KOPT-K1 (cell line): ENCODE data around the gene DOCK11.
"Not testable (repeated sequence)": the region's sequence is repeated elsewhere in the genome, so short reads cannot be mapped to it uniquely, and the experiment has no call there.

Experiments used
- H3K27ac ChIP-seq: fragments of 200-600 bp; sonication (generic); 2 replicates; pipeline ENCODE4 v1.5.1; 2016; ENCODE audit warnings: antibody characterized with exemption, mild to moderate bottlenecking, low read depth, low read length; ENCODE audit not compliant: poor library complexity, severe bottlenecking
- H3K36me3 ChIP-seq: fragments of 200-600 bp; sonication (generic); 2 replicates; pipeline ENCODE4 v1.5.1; 2017; ENCODE audit warnings: antibody characterized with exemption, mild to moderate bottlenecking, low read length, moderate library complexity; ENCODE audit not compliant: insufficient read depth
- H3K9me3 ChIP-seq: fragments of 200-600 bp; sonication (generic); 2 replicates; pipeline ENCODE4 v1.5.1; 2017; ENCODE audit warnings: antibody characterized with exemption, low read length, mild to moderate bottlenecking; ENCODE audit not compliant: insufficient read depth, poor library complexity, severe bottlenecking

The DOCK11 gene

DNA sequence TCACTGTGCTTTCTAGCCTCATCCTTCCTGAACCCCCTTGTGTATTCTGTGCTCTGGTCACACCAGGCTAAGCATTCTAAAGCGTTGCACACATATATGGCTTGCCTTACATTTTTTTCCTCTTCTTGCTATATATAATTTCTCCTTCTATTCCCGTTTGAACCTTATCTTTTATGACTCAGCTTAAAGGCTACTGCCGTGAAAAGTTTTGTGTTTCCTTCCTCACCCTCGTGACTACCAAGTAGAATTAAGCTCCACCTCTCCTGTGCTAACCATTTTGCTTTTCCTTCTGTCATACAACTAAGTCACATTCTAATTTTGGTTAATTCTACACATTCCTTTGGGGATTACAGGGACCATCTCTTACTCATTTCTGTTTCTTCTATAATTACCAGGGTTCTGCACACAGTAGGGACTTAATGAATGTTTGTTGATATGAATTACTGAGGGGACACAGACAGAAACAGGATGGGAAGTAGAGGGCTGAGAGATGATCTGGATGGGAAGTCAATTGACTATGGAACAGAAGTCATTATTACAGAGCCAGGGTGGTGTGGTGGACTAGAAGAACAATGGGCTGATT is 67.1 kb downstream of the DOCK11 start:
- H3K36me3 ChIP-seq = peaks cover 16% of the 10 kb centered on the region; the same call in 1 of the 2 replicates
- no peak overlapping the region for H3K27ac ChIP-seq
- no peaks in the 10 kb centered on the region for H3K9me3 ChIP-seq

DNA sequence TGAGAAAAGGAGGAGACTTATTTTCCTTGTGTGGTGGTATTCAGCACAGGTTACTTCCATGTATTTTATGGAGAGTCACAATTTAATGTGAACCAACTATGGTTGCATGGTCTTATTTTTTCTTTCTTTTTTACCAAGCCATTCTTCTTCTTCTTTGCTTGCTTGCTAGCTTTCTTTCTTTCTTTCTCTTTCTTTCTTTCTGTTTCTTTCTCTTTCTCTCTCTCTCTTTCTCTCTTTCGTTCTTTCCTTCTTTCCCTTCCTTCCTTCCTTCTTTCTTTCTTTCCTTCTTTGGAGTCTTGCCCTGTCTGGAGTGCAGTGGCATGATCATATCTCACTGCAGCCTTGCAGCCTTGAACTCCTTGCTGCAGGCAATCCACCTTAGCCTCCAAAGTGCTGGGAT is 68.9 kb downstream of the DOCK11 start:
- Histone ChIP-seq H3K27ac (no peak overlapping the region), H3K36me3 (peaks cover 16% of the 10 kb centered on the region; the same call in 1 of the 2 replicates), H3K9me3 (no peaks in the 10 kb centered on the region)

DNA sequence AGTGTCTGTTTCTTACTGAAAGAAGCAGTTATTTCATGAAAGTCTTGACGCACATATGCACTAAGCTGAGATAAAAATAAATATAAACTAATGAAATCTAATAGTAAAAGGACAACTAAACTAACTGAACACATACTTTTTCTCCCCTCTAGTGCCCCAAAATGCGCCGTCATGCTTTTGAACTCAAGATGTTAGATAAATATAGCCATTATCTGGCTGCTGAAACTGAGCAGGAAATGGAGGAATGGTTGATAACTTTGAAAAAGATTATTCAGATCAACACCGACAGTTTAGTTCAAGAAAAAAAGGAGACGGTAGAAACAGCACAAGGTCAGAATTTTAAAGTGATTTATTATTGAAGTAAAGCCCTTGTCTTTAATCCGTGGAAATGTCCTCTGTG is 70.2 kb downstream of the DOCK11 start:
- Histone ChIP-seq H3K9me3 (no peaks in the 10 kb centered on the region), H3K27ac (no peak overlapping the region), H3K36me3 (peaks cover 27% of the 10 kb centered on the region; the same call in 1 of the 2 replicates)

DNA sequence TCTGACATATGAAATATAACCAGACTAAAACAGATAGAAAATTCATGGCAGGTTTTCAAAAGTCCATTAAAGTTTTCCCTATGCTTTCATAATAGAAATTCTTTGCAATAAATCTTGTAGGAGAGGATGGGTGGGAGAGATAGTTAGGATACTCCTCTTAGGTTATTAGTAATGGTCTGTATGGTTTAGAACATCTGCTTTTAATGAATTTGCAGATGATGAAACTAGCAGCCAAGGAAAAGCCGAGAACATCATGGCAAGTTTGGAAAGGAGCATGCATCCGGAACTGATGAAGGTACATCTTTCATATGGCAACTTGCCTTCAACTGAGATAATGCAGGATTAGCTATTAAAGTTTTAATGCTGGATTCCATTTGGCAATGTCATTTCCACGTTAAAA is 70.7 kb downstream of the DOCK11 start:
- Histone ChIP-seq H3K27ac (no peak overlapping the region), H3K36me3 (peaks cover 31% of the 10 kb centered on the region; the same call in 1 of the 2 replicates)

DNA sequence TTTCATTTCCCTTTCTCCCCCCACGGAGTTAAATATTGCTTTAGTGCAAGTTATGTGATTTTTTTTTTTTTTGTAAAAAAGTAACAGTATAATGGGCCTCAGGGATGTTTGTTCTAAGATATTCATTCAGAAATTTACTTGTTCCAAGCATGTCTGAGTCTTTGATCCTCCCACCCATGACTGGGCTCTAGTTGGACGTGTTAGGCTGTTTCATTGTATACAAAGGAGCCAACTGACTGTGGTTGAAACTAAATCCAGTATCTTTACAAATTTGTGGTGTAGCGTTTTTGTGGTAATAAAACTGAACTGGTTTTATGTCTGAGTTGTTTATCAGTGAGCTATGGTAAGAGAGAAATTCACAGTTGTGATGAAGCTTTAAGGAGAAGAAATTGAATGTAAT is 74.1 kb downstream of the DOCK11 start:
- H3K27ac ChIP-seq = no peak overlapping the region
- H3K36me3 ChIP-seq = peaks cover 34% of the 10 kb centered on the region; the same call in 1 of the 2 replicates
- no peaks in the 10 kb centered on the region for H3K9me3 ChIP-seq

More for the DNA sequence above, 70.7 kb downstream of the DOCK11 start:
- H3K9me3 ChIP-seq = no peaks in the 10 kb centered on the region

DNA sequence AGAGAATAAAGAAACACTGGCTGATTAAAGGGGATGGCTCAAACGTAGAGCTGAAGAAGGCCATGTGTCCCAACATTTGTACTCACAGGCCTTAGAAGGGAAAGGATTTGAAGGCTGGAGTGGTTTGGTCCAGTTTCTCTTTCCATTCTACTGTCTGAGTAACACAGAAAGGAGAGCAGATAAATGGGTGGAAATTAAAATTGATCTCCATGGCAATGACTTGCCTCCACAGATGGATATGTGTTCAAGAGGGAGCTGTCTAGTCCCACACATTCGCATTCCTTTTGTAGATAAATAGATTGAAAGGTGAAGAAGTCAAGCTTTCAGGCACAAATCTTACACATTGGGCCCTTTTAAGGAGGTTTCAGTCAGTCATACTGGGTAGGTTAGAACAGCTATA is 74.6 kb downstream of the DOCK11 start:
- peaks cover 33% of the 10 kb centered on the region; the same call in 1 of the 2 replicates for H3K36me3 ChIP-seq

DNA sequence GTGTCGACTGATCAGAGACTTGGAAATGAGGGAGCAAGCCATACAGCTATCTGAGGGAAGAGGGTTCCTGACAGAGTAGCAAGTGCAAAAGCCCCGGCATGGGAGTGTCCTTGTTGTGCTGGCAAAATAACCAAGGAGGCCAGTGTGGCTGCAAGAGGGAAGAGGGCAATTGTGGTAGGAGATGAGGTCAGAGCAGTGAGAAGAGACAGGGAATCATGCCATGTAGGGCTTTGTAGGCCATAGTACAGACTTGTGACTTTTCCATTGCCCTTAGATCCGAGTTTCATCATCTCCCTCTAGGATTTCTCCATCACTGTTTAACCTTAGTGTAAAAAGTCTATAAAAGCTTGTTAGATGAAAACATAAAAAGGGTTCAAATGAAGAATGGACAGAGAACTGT is 76.2 kb downstream of the DOCK11 start:
- Histone ChIP-seq H3K27ac (no peak overlapping the region), H3K9me3 (no peaks in the 10 kb centered on the region), H3K36me3 (peaks cover 39% of the 10 kb centered on the region; the same call in 1 of the 2 replicates)

More for the DNA sequence above, 74.6 kb downstream of the DOCK11 start:
- Histone ChIP-seq H3K27ac (no peak overlapping the region), H3K9me3 (no peaks in the 10 kb centered on the region)

DNA sequence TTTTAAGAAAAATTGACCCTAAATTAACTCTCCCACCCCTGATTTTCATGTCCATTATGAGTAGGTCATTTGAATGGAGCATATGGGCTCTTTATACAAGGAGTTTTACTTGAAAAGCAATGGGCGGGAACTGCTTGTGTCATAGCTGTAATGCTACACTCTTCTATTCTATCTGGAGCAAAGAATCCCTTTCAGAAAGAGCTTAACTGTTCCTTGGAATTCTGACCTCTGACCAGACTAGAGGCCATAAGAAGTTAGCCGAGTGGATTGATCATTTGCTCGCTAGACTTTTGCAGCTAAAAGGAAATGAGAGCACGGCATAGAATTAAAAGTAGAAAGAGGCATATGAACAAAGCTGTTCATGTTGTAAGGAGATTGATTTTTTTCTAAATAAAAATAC is 79.1 kb downstream of the DOCK11 start:
- peaks cover 38% of the 10 kb centered on the region; the same call in 1 of the 2 replicates for H3K36me3 ChIP-seq
- H3K9me3 ChIP-seq = no peaks in the 10 kb centered on the region
- no peak overlapping the region for H3K27ac ChIP-seq

DNA sequence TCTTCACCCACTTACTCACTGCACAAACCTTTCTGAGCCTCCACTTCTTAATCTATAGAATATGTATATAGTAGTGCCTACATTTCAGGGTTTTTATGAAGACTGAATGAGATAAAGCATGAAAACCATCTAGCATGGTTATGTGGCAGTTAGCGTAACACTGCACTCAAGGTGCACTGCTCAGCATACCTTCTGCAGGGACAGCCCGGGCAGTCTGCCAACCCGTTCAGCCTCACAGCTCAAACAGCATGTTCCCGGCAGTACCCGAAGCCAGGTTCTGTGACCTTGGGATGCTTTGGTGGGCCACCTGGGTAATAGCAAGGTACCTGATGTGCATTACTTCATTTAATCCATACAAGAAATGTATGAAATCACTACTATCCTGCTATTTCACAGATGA is 81.4 kb downstream of the DOCK11 start:
- H3K36me3 ChIP-seq = peaks cover 18% of the 10 kb centered on the region; the same call in 1 of the 2 replicates
- no peak overlapping the region for H3K27ac ChIP-seq
- H3K9me3 ChIP-seq = no peaks in the 10 kb centered on the region

DNA sequence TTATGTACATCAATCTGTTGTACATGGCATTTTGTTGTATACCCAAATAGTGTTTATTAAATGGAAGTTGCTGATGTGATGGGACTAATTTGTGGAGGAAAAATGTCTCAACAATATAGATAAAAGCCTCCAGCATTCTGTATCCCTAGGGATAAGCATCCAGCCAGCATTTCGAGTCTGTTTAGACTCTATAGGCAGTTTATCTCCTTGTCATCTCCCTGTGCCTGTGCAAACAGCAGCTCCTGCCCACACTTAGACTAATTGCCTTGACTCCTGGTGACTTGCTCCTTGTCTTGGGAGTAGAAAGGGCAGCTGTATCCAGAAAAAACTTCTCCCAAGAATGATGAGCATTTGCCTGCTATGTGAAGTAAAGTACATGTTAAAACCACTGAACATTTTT is 83.8 kb downstream of the DOCK11 start:
- Histone ChIP-seq H3K27ac (no peak overlapping the region), H3K9me3 (no peaks in the 10 kb centered on the region), H3K36me3 (0 out of 2 replicates have a peak, but pooled peaks cover 6% of the 10 kb centered on the region)

DNA sequence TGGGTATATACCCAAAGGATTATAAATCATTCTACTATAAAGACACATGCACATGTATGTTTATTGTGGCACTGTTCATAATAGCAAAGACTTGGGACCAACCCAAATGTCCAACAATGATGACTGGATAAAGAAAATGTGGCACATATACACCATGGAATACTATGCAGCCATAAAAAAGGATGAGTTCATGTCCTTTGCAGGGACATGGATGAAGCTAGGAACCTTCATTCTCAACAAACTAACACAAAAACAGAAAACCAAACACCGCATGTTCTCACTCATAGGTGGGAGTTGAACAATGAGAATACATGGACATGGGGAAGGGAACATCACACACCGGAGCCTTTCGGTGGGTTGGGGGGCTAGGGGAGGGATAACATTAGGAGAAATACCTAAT is 87.3 kb downstream of the DOCK11 start:
- peaks cover 19% of the 10 kb centered on the region; the same call in 1 of the 2 replicates for H3K36me3 ChIP-seq
- H3K9me3 ChIP-seq, H3K27ac ChIP-seq: not testable (repeated sequence)

DNA sequence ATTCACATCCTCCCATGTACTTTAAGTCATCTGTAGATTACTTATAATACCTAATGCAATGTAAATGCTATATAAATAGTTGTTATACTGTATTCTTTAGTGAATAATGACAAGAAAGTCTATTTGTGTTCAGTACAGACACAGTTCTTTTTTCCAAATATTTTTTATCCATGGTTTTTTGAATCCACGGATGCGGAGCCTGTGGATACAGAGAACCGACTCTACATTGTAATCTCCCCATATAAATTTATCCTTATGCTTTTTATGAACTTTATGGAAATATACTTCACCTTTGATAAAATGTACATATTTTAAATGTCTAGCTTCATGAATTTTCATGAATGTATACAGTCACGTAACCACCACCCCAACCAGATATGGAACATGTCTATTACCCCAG is 88.2 kb downstream of the DOCK11 start:
- H3K27ac ChIP-seq = no peak overlapping the region
- no peaks in the 10 kb centered on the region for H3K9me3 ChIP-seq
- peaks cover 19% of the 10 kb centered on the region; the same call in 1 of the 2 replicates for H3K36me3 ChIP-seq

DNA sequence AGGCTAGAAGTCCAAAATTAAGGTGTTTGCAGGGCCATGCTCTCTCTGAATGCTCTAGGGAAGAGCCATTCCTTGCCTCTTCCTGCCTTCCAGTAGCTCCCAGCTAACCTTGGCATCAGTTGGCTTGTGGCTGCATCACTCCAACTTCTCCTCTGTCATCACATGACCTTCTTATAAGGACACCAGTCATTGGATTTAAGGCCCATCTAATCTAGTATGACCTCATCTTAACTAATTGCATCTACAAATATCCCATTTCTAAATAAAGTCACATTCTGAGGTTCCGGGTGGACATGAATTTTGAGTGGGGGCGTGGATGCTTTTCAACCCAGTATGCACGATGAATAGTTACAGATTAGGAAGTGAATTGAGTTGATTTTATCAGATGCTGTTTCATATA is 89.7 kb downstream of the DOCK11 start:
- H3K27ac ChIP-seq = no peak overlapping the region
- H3K9me3 ChIP-seq = no peaks in the 10 kb centered on the region
- peaks cover 19% of the 10 kb centered on the region; the same call in 1 of the 2 replicates for H3K36me3 ChIP-seq

DNA sequence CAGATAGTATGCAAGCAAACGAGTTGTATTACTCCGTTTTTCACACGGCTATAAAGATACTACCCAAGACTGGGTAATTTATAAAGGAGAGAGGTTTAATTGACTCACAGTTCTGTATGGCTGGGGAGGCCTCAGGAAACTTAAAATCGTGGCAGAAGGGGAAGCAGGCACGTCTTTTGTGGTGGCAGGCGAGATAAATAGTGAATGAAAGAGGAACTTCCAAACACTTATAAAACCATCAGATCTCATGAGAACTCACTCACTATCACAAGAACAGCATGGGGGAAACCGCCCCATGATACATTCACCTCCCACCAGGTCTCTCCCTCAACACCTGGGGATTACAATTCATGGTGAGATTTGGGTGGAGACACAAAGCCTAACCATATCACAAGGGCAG is 90.6 kb downstream of the DOCK11 start:
- H3K27ac ChIP-seq, H3K9me3 ChIP-seq: not testable (repeated sequence)
- peaks cover 19% of the 10 kb centered on the region; the same call in 1 of the 2 replicates for H3K36me3 ChIP-seq

DNA sequence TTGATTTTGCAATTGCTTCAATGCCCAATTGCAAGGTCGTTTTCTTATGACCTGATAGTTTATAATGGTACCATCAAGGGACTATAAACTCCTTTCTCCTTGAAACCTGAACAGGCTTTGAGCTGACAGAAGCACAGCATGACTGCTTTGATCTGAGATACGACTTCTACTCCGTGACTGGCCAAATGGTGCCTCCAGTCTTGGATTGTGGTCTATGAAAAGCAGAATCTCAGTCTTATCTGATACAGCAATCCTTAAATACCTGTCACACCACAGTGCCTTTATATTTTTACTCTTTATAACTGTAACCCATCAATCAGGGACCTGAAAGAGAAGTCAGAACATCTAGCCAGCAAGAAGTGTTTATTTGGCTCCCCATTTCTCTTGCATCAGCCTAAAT is 93.1 kb downstream of the DOCK11 start:
- Histone ChIP-seq H3K36me3 (peaks cover 28% of the 10 kb centered on the region), H3K9me3 (no peaks in the 10 kb centered on the region), H3K27ac (no peak overlapping the region)

DNA sequence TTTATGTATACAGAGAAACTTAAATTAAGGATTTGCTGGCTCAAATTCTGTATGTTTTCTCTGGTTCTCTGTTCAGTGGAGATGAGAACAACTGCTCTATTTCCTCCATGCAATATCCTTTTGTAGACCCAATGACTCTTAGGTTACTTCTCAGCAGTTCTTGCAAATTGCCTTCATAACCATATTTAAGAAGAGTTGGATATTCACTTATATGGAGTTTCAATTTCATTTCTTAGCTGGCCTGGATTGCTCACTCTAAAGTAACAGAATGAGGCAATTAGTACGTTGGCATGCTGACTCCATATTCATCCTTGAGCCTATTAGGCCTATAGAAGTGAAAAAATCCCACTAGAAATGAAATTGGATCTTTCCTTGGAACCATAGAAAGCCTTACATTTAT is 93.6 kb downstream of the DOCK11 start:
- H3K36me3 ChIP-seq = peaks cover 28% of the 10 kb centered on the region
- H3K9me3 ChIP-seq = no peaks in the 10 kb centered on the region
- no peak overlapping the region for H3K27ac ChIP-seq
